ENCODE measurements around the gene DCAF8L2. TPM values are rescaled to one million over a fixed set of nuclear protein-coding genes. Genes with fewer than 3 reads are reported as not detected.
"Not testable (repeated sequence)": the region's sequence is repeated elsewhere in the genome, so short reads cannot be mapped to it uniquely, and the experiment has no call there.

The DCAF8L2 gene
- total RNA-seq, 1 experiment from 2014 or later = not detected

- no peak for DNase-seq
- Histone ChIP-seq H3K4me3 (no peak overlapping the region), H3K9me3 (replicated peaks) (no peaks in the 10 kb centered on the region), H3K27me3 (no peaks in the 10 kb centered on the region), H3K27ac (no peak overlapping the region), H3K4me1 (no peaks in the 10 kb centered on the region), H3K36me3 (no peaks in the 10 kb centered on the region)
Measured at GRCh38 chrX:27622883-27623282, 32.7 kb downstream of the DCAF8L2 start.

GRCh38 chrX:27626066-27626465 lies 35.9 kb downstream of the DCAF8L2 start:
- Histone ChIP-seq H3K36me3 (no peaks in the 10 kb centered on the region), H3K4me3 (no peak overlapping the region), H3K27ac (no peak overlapping the region), H3K27me3 (no peaks in the 10 kb centered on the region), H3K4me1 (no peaks in the 10 kb centered on the region), H3K9me3 (replicated peaks) (no peaks in the 10 kb centered on the region)
- DNase-seq = no peak

- Histone ChIP-seq H3K9me3 (replicated peaks) (no peaks in the 10 kb centered on the region), H3K27me3 (no peaks in the 10 kb centered on the region), H3K36me3 (no peaks in the 10 kb centered on the region), H3K4me3 (no peak overlapping the region), H3K27ac (no peak overlapping the region), H3K4me1 (no peaks in the 10 kb centered on the region)
- no peak for DNase-seq
Measured at GRCh38 chrX:27633328-27633727, 43.2 kb downstream of the DCAF8L2 start.

GRCh38 chrX:27656581-27656980 lies 66.4 kb downstream of the DCAF8L2 start:
- Histone ChIP-seq H3K27ac (no peak overlapping the region), H3K36me3 (no peaks in the 10 kb centered on the region), H3K27me3 (no peaks in the 10 kb centered on the region), H3K4me1 (no peaks in the 10 kb centered on the region), H3K4me3 (no peak overlapping the region), H3K9me3 (replicated peaks) (no peaks in the 10 kb centered on the region)
- no peak for DNase-seq

- no peaks in the 10 kb centered on the region for H3K36me3 ChIP-seq
- no peaks in the 10 kb centered on the region for H3K27me3 ChIP-seq
- no peak for DNase-seq
- H3K4me3 ChIP-seq = no peak overlapping the region
- H3K9me3 ChIP-seq (replicated peaks) = no peaks in the 10 kb centered on the region
- H3K4me1 ChIP-seq = no peaks in the 10 kb centered on the region
- H3K27ac ChIP-seq = no peak overlapping the region
Measured at GRCh38 chrX:27660878-27661277, 70.7 kb downstream of the DCAF8L2 start.

GRCh38 chrX:27671234-27671633 lies 81.1 kb downstream of the DCAF8L2 start:
- Histone ChIP-seq H3K4me3 (no peak overlapping the region), H3K4me1 (no peaks in the 10 kb centered on the region), H3K36me3 (no peaks in the 10 kb centered on the region), H3K27ac (no peak overlapping the region), H3K27me3 (no peaks in the 10 kb centered on the region), H3K9me3 (replicated peaks) (no peaks in the 10 kb centered on the region)
- no peak for DNase-seq

- Histone ChIP-seq H3K9me3 (replicated peaks) (no peaks in the 10 kb centered on the region), H3K4me1 (no peaks in the 10 kb centered on the region), H3K27ac (no peak overlapping the region)
Measured at GRCh38 chrX:27674491-27674890, 84.3 kb downstream of the DCAF8L2 start.

GRCh38 chrX:27675493-27675892 lies 85.3 kb downstream of the DCAF8L2 start:
- Histone ChIP-seq H3K4me3 (no peak overlapping the region), H3K36me3 (no peaks in the 10 kb centered on the region), H3K9me3 (replicated peaks) (no peaks in the 10 kb centered on the region), H3K27me3 (no peaks in the 10 kb centered on the region), H3K27ac (no peak overlapping the region), H3K4me1 (no peaks in the 10 kb centered on the region)
- no peak for DNase-seq

More at GRCh38 chrX:27674491-27674890, 84.3 kb downstream of the DCAF8L2 start:
- no peak overlapping the region for H3K4me3 ChIP-seq
- no peaks in the 10 kb centered on the region for H3K36me3 ChIP-seq
- H3K27me3 ChIP-seq = no peaks in the 10 kb centered on the region
- no peak for DNase-seq

- DNase-seq = no peak
Measured at GRCh38 chrX:27679281-27679680, 89.1 kb downstream of the DCAF8L2 start.

GRCh38 chrX:27680726-27681125 lies 90.6 kb downstream of the DCAF8L2 start:
- H3K4me3 ChIP-seq = no peak overlapping the region
- H3K9me3 ChIP-seq (replicated peaks) = no peaks in the 10 kb centered on the region
- H3K4me1 ChIP-seq = no peaks in the 10 kb centered on the region
- H3K27ac ChIP-seq = no peak overlapping the region
- H3K27me3 ChIP-seq = no peaks in the 10 kb centered on the region
- DNase-seq = no peak
- no peaks in the 10 kb centered on the region for H3K36me3 ChIP-seq

More at GRCh38 chrX:27679281-27679680, 89.1 kb downstream of the DCAF8L2 start:
- no peaks in the 10 kb centered on the region for H3K36me3 ChIP-seq
- no peak overlapping the region for H3K27ac ChIP-seq
- no peak overlapping the region for H3K4me3 ChIP-seq
- H3K4me1 ChIP-seq = no peaks in the 10 kb centered on the region
- no peaks in the 10 kb centered on the region for H3K27me3 ChIP-seq
- H3K9me3 ChIP-seq (replicated peaks) = no peaks in the 10 kb centered on the region

GRCh38 chrX:27683566-27684208 lies 93.5 kb downstream of the DCAF8L2 start:
- H3K4me1 ChIP-seq; H3K36me3 ChIP-seq; H3K27ac ChIP-seq; H3K27me3 ChIP-seq; H3K4me3 ChIP-seq; H3K9me3 ChIP-seq (replicated peaks): not testable (repeated sequence)
- DNase-seq = peak; percentile 18 to 59

- Histone ChIP-seq H3K27ac (no peak overlapping the region), H3K4me1 (no peaks in the 10 kb centered on the region), H3K27me3 (no peaks in the 10 kb centered on the region), H3K9me3 (replicated peaks) (no peaks in the 10 kb centered on the region), H3K4me3 (no peak overlapping the region), H3K36me3 (no peaks in the 10 kb centered on the region)
- no peak for DNase-seq
Measured at GRCh38 chrX:27694667-27695066, 104.5 kb downstream of the DCAF8L2 start.

GRCh38 chrX:27706526-27706925 lies 116.4 kb downstream of the DCAF8L2 start:
- Histone ChIP-seq H3K36me3 (no peaks in the 10 kb centered on the region), H3K27ac (no peak overlapping the region), H3K9me3 (replicated peaks) (no peaks in the 10 kb centered on the region), H3K4me1 (no peaks in the 10 kb centered on the region), H3K4me3 (no peak overlapping the region), H3K27me3 (no peaks in the 10 kb centered on the region)
- no peak for DNase-seq

- no peaks in the 10 kb centered on the region for H3K36me3 ChIP-seq
- H3K4me3 ChIP-seq = no peak overlapping the region
- no peak for DNase-seq
- no peak overlapping the region for H3K27ac ChIP-seq
- no peaks in the 10 kb centered on the region for H3K4me1 ChIP-seq
- H3K9me3 ChIP-seq (replicated peaks) = no peaks in the 10 kb centered on the region
- H3K27me3 ChIP-seq = no peaks in the 10 kb centered on the region
Measured at GRCh38 chrX:27715610-27716009, 125.5 kb downstream of the DCAF8L2 start.

GRCh38 chrX:27728291-27728690 lies 138.1 kb downstream of the DCAF8L2 start:
- no peaks in the 10 kb centered on the region for H3K27me3 ChIP-seq
- H3K27ac ChIP-seq = no peak overlapping the region
- DNase-seq = no peak
- no peak overlapping the region for H3K4me3 ChIP-seq
- H3K4me1 ChIP-seq = no peaks in the 10 kb centered on the region
- no peaks in the 10 kb centered on the region for H3K9me3 ChIP-seq (replicated peaks)
- H3K36me3 ChIP-seq = no peaks in the 10 kb centered on the region

- DNase-seq = no peak
- H3K27ac ChIP-seq = no peak overlapping the region
- H3K4me3 ChIP-seq = no peak overlapping the region
- H3K36me3 ChIP-seq = no peaks in the 10 kb centered on the region
- H3K9me3 ChIP-seq (replicated peaks) = no peaks in the 10 kb centered on the region
- H3K4me1 ChIP-seq = no peaks in the 10 kb centered on the region
- H3K27me3 ChIP-seq = no peaks in the 10 kb centered on the region
Measured at GRCh38 chrX:27731962-27732361, 141.8 kb downstream of the DCAF8L2 start.
